Hepatocyte (in vitro differentiated cells): ENCODE measurements around the gene ADRA1B.

Experiments
- CTCF ChIP-seq: fragments of 200-600 bp; sonication (generic); IDR thresholded peaks from 2 replicates; pipeline ENCODE4 v1.5.1; 2016; ENCODE audit warnings: antibody characterized with exemption, mild to moderate bottlenecking; ENCODE audit not compliant: poor library complexity
- EZH2 ChIP-seq: fragments of 200-600 bp; sonication (generic); IDR thresholded peaks from 2 replicates; pipeline ENCODE4 v1.6.1; 2016; ENCODE audit warnings: antibody characterized with exemption, mild to moderate bottlenecking, borderline replicate concordance
- EZH2phosphoT487 ChIP-seq: fragments of 200-600 bp; sonication (generic); IDR thresholded peaks from one replicate; pipeline ENCODE4 v1.6.1; 2018; ENCODE audit warnings: antibody characterized with exemption, mild to moderate bottlenecking, low read depth, moderate library complexity; ENCODE audit not compliant: unreplicated experiment, severe bottlenecking

GRCh38 chr5:159993194-159993593, 76.9 kb downstream of the ADRA1B start:
- TF ChIP-seq CTCF = no peak
- no peak for TF ChIP-seq EZH2phosphoT487
- no peak for TF ChIP-seq EZH2
